Activated gamma-delta T cell treated with Interleukin-2 at 50 U/mL for 16 hours (primary cell): ENCODE measurements around the gene COL18A1.
"Not testable (repeated sequence)": the region's sequence is repeated elsewhere in the genome, so short reads cannot be mapped to it uniquely, and the experiment has no call there.

Source experiments
- DNase-seq: peaks from one replicate; pipeline ENCODE4 v3.0.0-alpha.2; 2020

The COL18A1 gene

GRCh38 chr21:45404730-45405270 is at the start of gene COL18A1:
Gene COL18A1, plus strand, starts transcription at chr21:45405165. Its CDS starts 66 bp downstream, at chr21:45405231.
- DNase-seq, result peak; percentile 14

DNA sequence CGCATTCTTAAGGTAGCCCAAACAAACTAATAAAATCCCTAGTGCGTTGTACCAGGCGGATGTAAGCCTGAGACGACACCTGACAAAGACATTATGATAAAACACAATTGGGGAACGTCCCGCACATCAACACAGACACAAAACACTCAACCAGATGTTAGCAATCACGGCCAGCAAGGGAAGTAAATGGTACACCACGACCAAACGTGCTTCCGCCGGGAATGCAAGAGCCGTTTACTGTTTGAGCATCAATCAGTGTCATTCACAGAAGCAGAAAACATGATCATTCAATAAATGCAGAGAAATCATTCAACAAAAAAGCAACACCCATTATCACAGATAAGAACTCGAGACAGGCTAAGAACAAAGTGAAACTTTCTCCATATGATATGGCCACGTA is 49.4 kb upstream of the COL18A1 start:
- no peak for DNase-seq

GRCh38 chr21:45356251-45356650 is 48.7 kb upstream of the COL18A1 start:
- DNase-seq, result no peak

DNA sequence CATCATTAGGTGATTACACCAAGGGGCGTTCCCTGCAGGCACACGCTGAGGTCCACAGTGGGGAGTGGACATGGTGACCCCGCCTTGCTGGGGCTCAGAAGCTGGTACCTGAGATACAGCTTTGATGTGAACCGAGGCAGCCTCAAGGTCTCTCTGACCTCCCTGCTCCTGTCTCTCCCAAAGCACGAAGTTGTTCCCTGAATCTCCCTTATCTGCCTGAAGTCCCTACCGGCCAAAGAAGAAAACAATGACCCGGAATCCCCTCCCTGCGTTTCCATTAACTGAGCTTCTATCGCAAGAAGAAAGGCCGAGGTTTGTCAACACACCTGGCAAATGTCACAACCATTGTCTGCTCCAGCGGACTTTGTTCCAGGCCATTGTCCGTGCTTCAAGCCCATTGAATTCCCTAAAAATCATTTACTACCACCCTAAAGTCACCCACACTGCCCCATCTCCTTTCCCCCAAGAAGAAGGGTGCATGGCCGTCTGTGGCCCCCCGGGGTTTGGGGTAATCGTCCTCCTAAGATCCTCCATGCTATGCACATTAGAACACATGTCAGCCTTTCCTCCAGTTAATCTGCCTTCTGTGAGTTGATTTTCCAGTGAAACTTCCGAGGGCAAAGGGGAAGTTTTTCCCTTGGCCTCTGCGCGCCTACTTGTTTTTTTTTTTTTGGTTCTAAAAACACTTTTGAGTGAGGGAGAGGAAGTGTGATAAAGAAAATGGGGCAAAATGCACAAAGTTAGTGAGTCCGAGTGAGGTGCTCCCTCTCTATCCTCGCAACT is 48.1 kb upstream of the COL18A1 start:
- DNase-seq, result no peak

GRCh38 chr21:45357436-45358260 is 47.3 kb upstream of the COL18A1 start:
- DNase-seq, result no peak

DNA sequence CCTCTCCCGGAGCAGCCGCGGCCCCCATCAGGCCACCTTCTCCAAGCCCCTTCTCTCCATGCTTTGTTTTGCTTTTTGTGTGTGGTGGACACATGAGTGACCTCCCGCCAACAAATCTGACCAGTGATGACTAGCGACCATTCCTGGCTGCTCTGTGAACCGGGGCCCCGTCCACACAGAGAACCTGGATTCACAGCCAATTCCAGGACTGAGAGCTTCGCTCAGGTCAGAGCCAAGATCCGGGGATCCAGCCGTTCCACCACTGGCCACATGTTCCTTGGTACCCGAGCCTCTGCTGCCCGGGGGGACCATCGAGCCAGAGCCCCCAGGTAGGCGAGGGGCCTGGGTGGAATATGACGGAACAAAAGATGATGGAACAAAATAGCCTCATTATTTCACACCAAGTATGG is 46.7 kb upstream of the COL18A1 start:
- DNase-seq, result no peak

GRCh38 chr21:45358711-45359310 is 46.2 kb upstream of the COL18A1 start:
- DNase-seq, result no peak

DNA sequence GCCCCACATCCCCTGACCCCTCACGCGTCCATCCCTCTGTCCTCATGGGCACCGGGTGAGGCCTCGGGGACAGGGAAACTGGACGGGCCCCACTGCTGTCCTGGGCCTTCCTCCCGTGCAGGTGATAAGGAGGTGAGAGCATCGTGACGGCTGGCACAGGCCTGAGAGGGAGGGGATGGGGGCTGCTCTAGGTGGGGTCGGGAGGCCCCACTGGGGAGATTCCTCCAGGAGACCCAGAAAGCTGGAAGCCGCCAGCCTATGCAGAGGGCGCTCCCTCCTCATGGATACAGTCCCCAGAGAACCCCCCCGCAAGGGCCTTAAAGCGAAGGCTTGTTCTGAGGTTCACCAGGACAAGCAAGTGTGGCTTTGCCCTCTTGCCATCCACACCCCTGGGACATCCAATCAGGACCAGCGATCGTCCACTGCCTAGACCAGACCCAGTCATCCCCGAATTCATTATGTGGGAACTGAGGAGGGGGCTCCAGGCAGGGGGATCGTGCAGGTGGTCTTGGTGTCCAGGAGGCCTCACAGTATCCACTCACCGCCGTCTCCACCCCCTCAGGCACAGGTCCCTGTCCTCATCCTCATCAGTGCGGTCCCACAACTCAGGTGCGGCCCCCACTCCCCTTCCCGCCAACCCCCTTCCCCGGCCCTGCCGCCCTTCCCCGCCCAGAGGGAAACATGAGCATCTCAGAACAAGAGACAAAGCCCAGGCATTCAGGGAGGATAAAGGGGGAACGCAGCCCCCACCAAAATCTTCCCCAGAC is 45.3 kb upstream of the COL18A1 start:
- DNase-seq, result no peak

DNA sequence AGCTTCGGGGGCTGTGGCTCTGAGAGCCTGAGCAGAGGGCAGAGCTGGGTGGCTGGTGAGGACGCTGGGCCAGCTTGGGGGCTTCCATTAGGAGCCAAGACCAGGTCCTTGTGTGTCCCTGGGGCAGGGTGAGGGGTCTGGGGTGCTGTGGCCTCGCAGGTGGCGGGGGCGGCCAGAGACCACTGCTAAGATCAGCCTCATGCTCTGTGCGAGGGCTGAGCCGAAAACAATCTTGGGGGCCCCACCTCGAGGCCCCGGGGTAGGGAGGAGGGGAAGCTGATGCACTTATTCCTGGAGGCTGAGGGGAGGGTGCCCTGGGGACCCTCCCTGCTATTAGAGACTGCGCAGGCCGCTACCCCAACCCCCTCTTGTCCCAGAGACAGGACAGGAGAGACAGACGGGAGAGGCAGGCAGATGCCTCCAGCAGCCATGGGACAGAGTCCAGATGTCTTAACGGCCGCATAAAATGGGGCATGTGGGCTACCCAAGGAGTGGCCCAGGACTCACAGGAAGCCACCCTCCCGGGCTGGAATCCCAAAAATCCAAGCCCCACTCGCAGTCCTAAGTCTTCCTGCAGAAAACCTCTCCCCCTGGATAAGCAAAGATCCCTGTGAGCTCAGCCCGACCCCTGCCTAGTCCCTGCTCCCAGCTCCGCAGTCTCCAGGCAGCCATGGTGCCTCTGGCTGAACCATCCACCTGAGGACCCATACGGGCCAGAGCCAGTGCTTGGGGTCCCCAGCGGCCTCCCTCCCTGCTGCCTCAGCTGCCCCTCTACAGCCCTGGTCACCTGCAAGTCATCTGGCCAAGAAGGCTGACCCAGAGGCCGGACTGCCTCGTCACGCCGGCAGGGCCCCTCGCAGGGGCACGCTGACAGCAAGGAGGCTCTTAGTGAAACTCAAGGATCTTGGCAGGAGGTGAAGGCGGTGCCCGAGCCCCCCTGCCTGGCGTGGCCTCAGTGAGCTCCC is 43.6 kb upstream of the COL18A1 start:
- no peak for DNase-seq

- no peak for DNase-seq
These were observed 42.8 kb upstream of the COL18A1 start for GRCh38 chr21:45362077-45362747.

- DNase-seq, result no peak
These were observed 42.2 kb upstream of the COL18A1 start for GRCh38 chr21:45362748-45363145.

DNA sequence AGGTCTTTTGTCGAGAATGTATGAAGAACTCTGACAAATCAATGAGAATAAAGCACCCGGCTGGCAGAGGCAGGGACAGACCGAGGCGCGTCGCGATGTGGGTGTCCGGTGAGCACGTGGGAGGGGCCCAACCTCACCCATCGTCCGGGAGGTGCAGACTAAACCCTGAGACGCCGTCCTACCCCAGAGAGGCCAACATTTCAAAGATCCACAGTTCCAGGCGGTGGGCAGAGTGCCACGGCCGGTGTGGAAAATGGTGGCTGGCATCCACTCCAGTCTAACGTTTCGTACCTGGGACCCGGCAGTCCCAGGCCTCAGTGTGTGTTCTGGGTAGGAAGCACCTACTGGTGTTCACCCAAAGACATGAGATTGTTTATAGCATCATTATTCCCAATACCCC is 41.7 kb upstream of the COL18A1 start:
- DNase-seq, result not testable (repeated sequence)

GRCh38 chr21:45363921-45364467 is 41.0 kb upstream of the COL18A1 start:
- no peak for DNase-seq

DNA sequence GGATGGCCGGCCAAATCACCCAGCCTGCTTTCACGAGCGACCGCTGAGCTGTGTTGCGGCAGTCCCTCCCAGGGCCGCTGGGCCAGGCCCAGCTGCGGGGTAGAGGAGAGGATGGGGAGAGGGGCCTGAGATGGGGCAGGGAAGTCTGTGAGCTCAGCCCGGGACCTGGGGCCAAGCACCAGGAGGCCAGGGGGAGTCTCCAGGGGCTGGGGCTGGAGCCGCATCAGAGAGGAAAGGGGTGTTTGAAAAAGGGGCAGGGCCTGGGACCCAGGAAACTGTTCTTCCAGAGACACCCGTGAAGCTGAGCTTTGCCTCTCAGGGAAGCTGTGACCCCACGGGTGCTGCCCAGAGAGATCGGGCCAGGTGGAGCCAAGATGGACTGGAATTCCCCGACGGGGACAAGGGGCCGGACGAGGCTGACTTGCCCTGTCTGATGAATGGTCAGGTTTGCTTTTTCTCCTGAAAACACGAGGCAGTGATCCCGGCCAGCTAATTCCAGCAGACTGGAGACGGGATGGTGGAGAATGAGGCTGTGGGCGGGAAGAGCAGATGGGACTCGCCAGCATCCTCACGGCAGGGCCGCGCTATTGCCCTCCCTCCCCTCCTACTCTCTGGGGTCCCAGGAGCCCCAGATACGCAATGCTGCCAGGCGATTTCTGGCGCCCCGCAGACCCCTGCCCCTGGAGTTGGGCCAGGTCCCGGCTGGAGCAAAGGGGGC is 40.3 kb upstream of the COL18A1 start:
- DNase-seq, result no peak

- no peak for DNase-seq
These were observed 39.8 kb upstream of the COL18A1 start for GRCh38 chr21:45365186-45365607.

- DNase-seq, result no peak
These were observed 39.2 kb upstream of the COL18A1 start for GRCh38 chr21:45365608-45366241.

DNA sequence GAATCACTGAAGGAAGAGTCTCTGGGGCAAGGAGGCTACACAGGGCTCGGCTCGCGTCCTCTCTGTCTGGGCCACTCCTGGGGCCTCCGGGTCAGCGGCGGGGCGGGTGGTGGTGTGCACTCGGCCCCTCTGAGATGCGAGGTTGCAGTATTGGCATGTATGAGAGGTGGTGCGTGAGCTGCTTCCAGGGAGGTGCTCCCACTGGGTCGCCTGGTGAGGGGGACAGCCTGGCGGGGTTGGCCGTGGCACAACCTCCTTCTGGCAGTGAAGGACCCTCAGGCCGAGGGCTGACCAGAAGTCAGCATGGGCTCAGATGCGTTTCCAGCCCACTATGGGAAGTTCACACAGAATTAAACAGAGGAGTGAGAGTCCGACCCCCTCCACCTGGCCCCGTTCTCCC is 38.5 kb upstream of the COL18A1 start:
- no peak for DNase-seq

DNA sequence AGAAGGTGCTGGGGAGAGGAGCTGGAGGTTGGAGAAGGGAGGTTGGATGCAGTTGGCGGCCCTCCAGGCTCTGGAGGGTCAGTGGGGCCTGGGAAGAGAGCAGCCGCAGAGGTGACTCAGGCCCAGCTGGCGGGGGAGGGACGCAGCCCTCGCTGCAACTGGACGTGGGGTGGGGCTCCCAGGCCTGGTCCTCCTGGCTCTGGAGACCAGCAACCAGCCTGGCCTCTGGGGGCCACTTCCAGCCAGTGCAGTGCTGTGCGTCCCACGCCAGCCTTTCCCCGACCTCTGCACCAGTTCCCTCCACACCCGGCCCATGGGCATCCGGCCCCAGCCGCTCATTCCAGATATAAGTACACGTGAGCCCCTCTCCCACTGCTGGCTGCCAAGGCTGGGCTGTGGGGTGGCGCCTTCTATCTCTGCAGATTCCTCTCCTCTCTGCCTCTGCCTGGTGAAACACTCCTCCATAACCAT is 38.0 kb upstream of the COL18A1 start:
- DNase-seq, result no peak
